Erythroblast (primary cell): ENCODE results near the gene PLSCR4.

Experiments used
- GATA1 ChIP-seq: IDR thresholded peaks from 2 replicates; pipeline ENCODE4 v1.6.1; 2011; ENCODE audit warnings: low read depth, mild to moderate bottlenecking, control low read depth, low read length, moderate library complexity
- POLR2A ChIP-seq: IDR thresholded peaks from 2 replicates; pipeline ENCODE4 v1.6.1; 2011; ENCODE audit warnings: mild to moderate bottlenecking, low read length

- TF ChIP-seq POLR2A (no peak), GATA1 (no peak)
Measured at GRCh38 chr3:146178006-146178689, 72.8 kb downstream of the PLSCR4 start.
